Hematopoietic multipotent progenitor cell treated with erythropoietin and hydrocortisone succinate and interleukin-3 and kit ligand, for 4 days (in vitro differentiated cells): ENCODE measurements around the gene CUL1.
"Not testable (repeated sequence)": the region's sequence is repeated elsewhere in the genome, so short reads cannot be mapped to it uniquely, and the experiment has no call there.

Experiments used
- DNase-seq: peaks from one replicate; pipeline ENCODE4 v3.0.0-alpha.2; 2015

Gene CUL1

GRCh38 chr7:148698007-148698396 is 701 bp upstream of the CUL1 start:
- no peak for DNase-seq

GRCh38 chr7:148699024-148699781 is 500 bp downstream of the CUL1 start:
- peak; percentile 76 for DNase-seq

GRCh38 chr7:148699782-148700629 is 1.3 kb downstream of the CUL1 start:
- DNase-seq, result peak; percentile 66

GRCh38 chr7:148700661-148701064 is 2.0 kb downstream of the CUL1 start:
- DNase-seq, result peak; percentile 92

GRCh38 chr7:148701414-148701813 is 2.7 kb downstream of the CUL1 start:
- peak; percentile 22 for DNase-seq

- no peak for DNase-seq
Measured at GRCh38 chr7:148702876-148703670, 4.4 kb downstream of the CUL1 start.

- not testable (repeated sequence) for DNase-seq
Measured at GRCh38 chr7:148703671-148703962, 4.9 kb downstream of the CUL1 start.

- DNase-seq, result no peak
Measured at GRCh38 chr7:148704189-148704588, 5.5 kb downstream of the CUL1 start.

- DNase-seq, result no peak
Measured at GRCh38 chr7:148704970-148705369, 6.3 kb downstream of the CUL1 start.

- no peak for DNase-seq
Measured at GRCh38 chr7:148706368-148706767, 7.7 kb downstream of the CUL1 start.

- peak; percentile 85 for DNase-seq
Measured at GRCh38 chr7:148708026-148708885, 9.6 kb downstream of the CUL1 start.

- no peak for DNase-seq
Measured at GRCh38 chr7:148709014-148709413, 10.3 kb downstream of the CUL1 start.

- not testable (repeated sequence) for DNase-seq
Measured at GRCh38 chr7:148710426-148710825, 11.7 kb downstream of the CUL1 start.

- no peak for DNase-seq
Measured at GRCh38 chr7:148711191-148712102, 12.7 kb downstream of the CUL1 start.

GRCh38 chr7:148712678-148713329 is 14.1 kb downstream of the CUL1 start:
- no peak for DNase-seq

GRCh38 chr7:148714498-148714897 is 15.8 kb downstream of the CUL1 start:
- no peak for DNase-seq

- DNase-seq, result no peak
Measured at GRCh38 chr7:148715027-148715426, 16.3 kb downstream of the CUL1 start.

- DNase-seq, result no peak
Measured at GRCh38 chr7:148717266-148717793, 18.6 kb downstream of the CUL1 start.

- no peak for DNase-seq
Measured at GRCh38 chr7:148718431-148718830, 19.7 kb downstream of the CUL1 start.

- DNase-seq, result peak; percentile 28
Measured at GRCh38 chr7:148719753-148720152, 21.1 kb downstream of the CUL1 start.

GRCh38 chr7:148720472-148720871 is 21.8 kb downstream of the CUL1 start:
- no peak for DNase-seq
